Loucy (cell line): Measurements from ENCODE around the gene NBAS.

Experiments used
- EZH2phosphoT487 ChIP-seq: fragments of 200-600 bp; IDR thresholded peaks from 2 replicates; pipeline ENCODE4 v1.6.1; 2018; ENCODE audit warnings: antibody characterized with exemption, mild to moderate bottlenecking, moderate library complexity, borderline replicate concordance
- TF ChIP-seq, protein P1 (sequence below): fragments of 200-600 bp; sonication (generic); conservative IDR thresholded peaks from 2 replicates; pipeline ENCODE4 v1.5.1; 2014; ENCODE audit warnings: mild to moderate bottlenecking, antibody characterized with exemption, low read length

DNA sequence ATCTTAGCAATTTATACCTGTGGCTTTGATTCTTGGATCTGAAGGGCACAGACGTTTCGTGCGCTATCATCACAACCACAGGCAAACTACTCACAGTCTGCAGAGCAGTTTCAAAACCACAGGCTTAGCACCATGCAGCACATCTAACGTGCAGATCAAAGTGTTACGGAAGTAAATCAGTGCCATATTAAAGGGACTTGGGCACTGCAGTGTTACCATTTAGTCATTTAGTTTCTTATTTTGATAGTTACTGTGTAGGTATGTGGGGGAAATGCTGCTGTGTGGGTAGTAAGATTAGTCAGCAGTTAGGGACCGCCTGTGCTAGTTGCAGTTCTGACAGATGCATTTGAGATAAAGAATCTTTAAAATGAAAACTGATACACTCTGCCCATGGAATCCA is 384.0 kb downstream of the NBAS start:
- TF ChIP-seq, protein P1, sequence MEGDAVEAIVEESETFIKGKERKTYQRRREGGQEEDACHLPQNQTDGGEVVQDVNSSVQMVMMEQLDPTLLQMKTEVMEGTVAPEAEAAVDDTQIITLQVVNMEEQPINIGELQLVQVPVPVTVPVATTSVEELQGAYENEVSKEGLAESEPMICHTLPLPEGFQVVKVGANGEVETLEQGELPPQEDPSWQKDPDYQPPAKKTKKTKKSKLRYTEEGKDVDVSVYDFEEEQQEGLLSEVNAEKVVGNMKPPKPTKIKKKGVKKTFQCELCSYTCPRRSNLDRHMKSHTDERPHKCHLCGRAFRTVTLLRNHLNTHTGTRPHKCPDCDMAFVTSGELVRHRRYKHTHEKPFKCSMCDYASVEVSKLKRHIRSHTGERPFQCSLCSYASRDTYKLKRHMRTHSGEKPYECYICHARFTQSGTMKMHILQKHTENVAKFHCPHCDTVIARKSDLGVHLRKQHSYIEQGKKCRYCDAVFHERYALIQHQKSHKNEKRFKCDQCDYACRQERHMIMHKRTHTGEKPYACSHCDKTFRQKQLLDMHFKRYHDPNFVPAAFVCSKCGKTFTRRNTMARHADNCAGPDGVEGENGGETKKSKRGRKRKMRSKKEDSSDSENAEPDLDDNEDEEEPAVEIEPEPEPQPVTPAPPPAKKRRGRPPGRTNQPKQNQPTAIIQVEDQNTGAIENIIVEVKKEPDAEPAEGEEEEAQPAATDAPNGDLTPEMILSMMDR, result no peak
- peak; percentile 97 for TF ChIP-seq EZH2phosphoT487
